SU-DHL-6 (cell line): ENCODE measurements around the gene OAS3.
"Not testable (repeated sequence)": the region's sequence is repeated elsewhere in the genome, so short reads cannot be mapped to it uniquely, and the experiment has no call there.

Experiments used
- H2AFZ ChIP-seq: fragments of 200-600 bp; sonication (generic); 2 replicates; pipeline ENCODE4 v1.6.1; 2014; ENCODE audit warnings: low read depth, mild to moderate bottlenecking, moderate library complexity, mixed read lengths, antibody characterized with exemption, low read length; ENCODE audit not compliant: severe bottlenecking
- H3F3A ChIP-seq: fragments of 200-600 bp; shearing (Covaris generic); 2 replicates; pipeline ENCODE4 v1.6.0; 2016; ENCODE audit warnings: antibody characterized with exemption, mild to moderate bottlenecking; ENCODE audit not compliant: insufficient read depth
- H3K27ac ChIP-seq: fragments of 200-600 bp; sonication (generic); 2 replicates; pipeline ENCODE4 v1.5.1; 2016; ENCODE audit warnings: low read depth, mild to moderate bottlenecking, low read length, moderate library complexity, mixed read lengths
- H3K27me3 ChIP-seq: fragments of 200-600 bp; sonication (generic), shearing (Covaris generic); 2 replicates; pipeline ENCODE4 v1.6.0; 2014; ENCODE audit warnings: mild to moderate bottlenecking, low read length
- H3K36me3 ChIP-seq: fragments of 200-600 bp; sonication (generic); 2 replicates; pipeline ENCODE4 v1.6.1; 2014; ENCODE audit warnings: mild to moderate bottlenecking, low read length, mixed read lengths
- H3K4me2 ChIP-seq: fragments of 300-600, 200-600 bp; shearing (Covaris generic), sonication (generic); 2 replicates; pipeline ENCODE4 v1.6.0; 2014; ENCODE audit warnings: low read length, low read depth, mild to moderate bottlenecking; ENCODE audit not compliant: poor library complexity, severe bottlenecking
- H3K4me3 ChIP-seq: fragments of 200-600 bp; sonication (generic); 2 replicates; pipeline ENCODE4 v1.5.1; 2014; ENCODE audit warnings: antibody characterized with exemption, low read length, mild to moderate bottlenecking, mixed read lengths; ENCODE audit not compliant: insufficient read depth, poor library complexity, severe bottlenecking
- H3K79me2 ChIP-seq: fragments of 200-600 bp; sonication (generic); 2 replicates; pipeline ENCODE4 v1.6.1; 2014; ENCODE audit warnings: mild to moderate bottlenecking, low read length, moderate library complexity; ENCODE audit not compliant: insufficient read depth
- H3K9ac ChIP-seq: fragments of 200-600 bp; sonication (generic); 2 replicates; pipeline ENCODE4 v1.7.0; 2014; ENCODE audit warnings: mild to moderate bottlenecking, low read length
- H3K9me2 ChIP-seq: fragments of 200-600 bp; sonication (generic); replicated peaks from 2 replicates; pipeline ENCODE4 v1.6.1; 2014; ENCODE audit warnings: low read length; ENCODE audit not compliant: insufficient read depth
- H3K9me3 ChIP-seq: fragments of 200-600 bp; sonication (generic); 2 replicates; pipeline ENCODE4 v1.6.1; 2014; ENCODE audit warnings: low read length, mixed read lengths; ENCODE audit not compliant: insufficient read depth
- H4K20me1 ChIP-seq: fragments of 200-600 bp; sonication (generic); 2 replicates; pipeline ENCODE4 v1.6.1; 2014; ENCODE audit warnings: low read depth, mild to moderate bottlenecking, antibody characterized with exemption, low read length, moderate library complexity, mixed read lengths
- EZH2phosphoT487 ChIP-seq: fragments of 200-600 bp; sonication (generic), shearing (Covaris generic); conservative IDR thresholded peaks from 2 replicates; pipeline ENCODE4 v1.6.1; 2018; ENCODE audit warnings: mild to moderate bottlenecking, antibody characterized with exemption, low read length, moderate library complexity, mixed read lengths
- TF ChIP-seq, protein P1 (sequence below): fragments of 200-600 bp; sonication (generic); IDR thresholded peaks from one replicate; pipeline ENCODE4 v1.5.1; 2017; ENCODE audit warnings: antibody characterized with exemption, mild to moderate bottlenecking, low read length, moderate library complexity; ENCODE audit not compliant: insufficient read depth, poor library complexity, severe bottlenecking

OAS3 gene

DNA sequence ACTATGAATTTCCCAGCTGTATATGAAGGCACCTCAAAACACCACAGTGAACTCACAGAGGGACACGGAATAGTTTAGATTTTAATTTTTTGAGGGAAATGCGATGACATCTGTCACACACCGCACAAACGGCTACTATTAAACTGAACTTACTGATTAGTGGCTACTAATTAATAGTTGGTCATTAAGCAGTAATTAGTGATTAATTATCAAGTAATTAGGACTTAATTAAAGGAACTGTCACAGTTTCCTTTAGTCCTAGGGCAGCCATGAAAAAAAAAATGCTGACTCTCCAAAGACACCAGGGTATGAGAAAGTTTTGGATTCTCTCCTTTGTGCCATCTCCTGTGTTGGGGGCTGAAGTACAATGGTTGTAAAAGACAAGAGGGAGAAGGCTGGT, 28.6 kb upstream of the OAS3 start:
- Histone ChIP-seq H4K20me1 (no peaks in the 10 kb centered on the region), H3K79me2 (peaks cover 7% of the 10 kb centered on the region; the same call in 1 of the 2 replicates), H3K9me3 (peaks cover 12% of the 10 kb centered on the region; the same call in 1 of the 2 replicates), H3K4me2 (no peak overlapping the region), H3K27ac (no peak overlapping the region), H3K4me3 (no peak overlapping the region), H2AFZ (no peak overlapping the region), H3K9ac (no peak overlapping the region), H3K36me3 (peaks cover 14% of the 10 kb centered on the region), H3F3A (no peaks in the 10 kb centered on the region), H3K27me3 (no peaks in the 10 kb centered on the region), H3K9me2 (no peaks in the 10 kb centered on the region)
- no peak for TF ChIP-seq EZH2phosphoT487
- TF ChIP-seq, protein P1, sequence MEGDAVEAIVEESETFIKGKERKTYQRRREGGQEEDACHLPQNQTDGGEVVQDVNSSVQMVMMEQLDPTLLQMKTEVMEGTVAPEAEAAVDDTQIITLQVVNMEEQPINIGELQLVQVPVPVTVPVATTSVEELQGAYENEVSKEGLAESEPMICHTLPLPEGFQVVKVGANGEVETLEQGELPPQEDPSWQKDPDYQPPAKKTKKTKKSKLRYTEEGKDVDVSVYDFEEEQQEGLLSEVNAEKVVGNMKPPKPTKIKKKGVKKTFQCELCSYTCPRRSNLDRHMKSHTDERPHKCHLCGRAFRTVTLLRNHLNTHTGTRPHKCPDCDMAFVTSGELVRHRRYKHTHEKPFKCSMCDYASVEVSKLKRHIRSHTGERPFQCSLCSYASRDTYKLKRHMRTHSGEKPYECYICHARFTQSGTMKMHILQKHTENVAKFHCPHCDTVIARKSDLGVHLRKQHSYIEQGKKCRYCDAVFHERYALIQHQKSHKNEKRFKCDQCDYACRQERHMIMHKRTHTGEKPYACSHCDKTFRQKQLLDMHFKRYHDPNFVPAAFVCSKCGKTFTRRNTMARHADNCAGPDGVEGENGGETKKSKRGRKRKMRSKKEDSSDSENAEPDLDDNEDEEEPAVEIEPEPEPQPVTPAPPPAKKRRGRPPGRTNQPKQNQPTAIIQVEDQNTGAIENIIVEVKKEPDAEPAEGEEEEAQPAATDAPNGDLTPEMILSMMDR, result no peak

DNA sequence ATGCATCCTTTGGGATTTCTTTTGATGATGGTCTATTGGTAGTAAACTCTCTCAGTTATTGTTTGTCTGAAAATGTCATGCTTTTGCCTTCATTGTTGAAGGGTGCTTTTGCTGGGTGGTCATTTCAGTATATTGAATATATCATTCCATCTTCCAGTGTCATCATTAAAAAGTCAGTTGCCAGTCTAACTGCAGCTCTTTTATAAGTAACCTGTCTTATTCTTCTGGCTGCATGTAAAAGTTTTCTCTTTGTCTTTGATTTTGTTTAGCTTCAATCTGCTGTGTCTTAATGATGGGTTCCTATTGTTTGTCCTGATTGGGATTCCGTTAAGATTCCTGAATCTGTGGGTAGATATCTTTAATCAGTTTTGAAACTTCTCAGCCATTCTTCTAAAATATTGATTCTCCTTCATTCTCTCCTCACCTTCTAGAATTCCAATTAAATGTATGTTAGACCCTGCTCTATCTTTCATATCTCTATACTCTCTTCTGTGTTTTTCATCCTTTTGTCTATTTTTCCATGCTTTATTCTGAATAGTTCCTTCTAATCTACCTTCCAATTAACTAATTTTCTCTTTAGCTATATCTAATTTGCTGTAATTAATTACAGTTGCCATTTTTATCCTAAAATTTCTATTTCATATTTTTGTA, 25.1 kb upstream of the OAS3 start:
- H3F3A ChIP-seq, result no peaks in the 10 kb centered on the region
- no peak overlapping the region for H3K4me2 ChIP-seq
- no peak for TF ChIP-seq EZH2phosphoT487
- TF ChIP-seq, protein P1, result no peak
- no peak overlapping the region for H2AFZ ChIP-seq
- no peak overlapping the region for H3K4me3 ChIP-seq
- no peaks in the 10 kb centered on the region for H4K20me1 ChIP-seq
- H3K9me3 ChIP-seq, result peaks cover 12% of the 10 kb centered on the region; the same call in 1 of the 2 replicates
- H3K36me3 ChIP-seq, result peaks cover 14% of the 10 kb centered on the region
- no peaks in the 10 kb centered on the region for H3K9me2 ChIP-seq
- H3K27me3 ChIP-seq, result no peaks in the 10 kb centered on the region
- no peak overlapping the region for H3K9ac ChIP-seq
- H3K27ac ChIP-seq, result no peak overlapping the region
- peaks cover under 1% of the 10 kb centered on the region; the same call in 1 of the 2 replicates for H3K79me2 ChIP-seq

DNA sequence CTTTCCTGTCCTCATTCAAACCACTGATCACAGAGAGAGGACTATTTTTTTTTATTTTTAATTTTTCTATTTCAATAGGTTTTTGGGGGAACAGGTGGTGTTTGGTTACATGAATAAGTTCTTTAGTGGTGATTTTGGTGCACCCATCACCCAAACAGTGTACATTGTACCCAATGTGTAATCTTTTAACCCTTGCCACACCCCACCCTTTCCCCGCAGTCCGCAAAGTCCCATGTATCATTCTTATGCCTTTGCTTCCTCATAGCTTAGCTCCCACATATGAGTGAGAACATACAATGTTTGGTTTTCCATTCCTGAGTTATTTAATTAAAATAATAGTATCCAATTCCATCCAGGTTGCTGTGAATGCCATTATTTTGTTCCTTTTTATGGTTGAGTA, 24.4 kb upstream of the OAS3 start:
- H3K4me3 ChIP-seq, H3K4me2 ChIP-seq, H3K9ac ChIP-seq, H2AFZ ChIP-seq, H3F3A ChIP-seq, H3K27me3 ChIP-seq, H3K27ac ChIP-seq, H3K9me2 ChIP-seq, H4K20me1 ChIP-seq, H3K79me2 ChIP-seq: not testable (repeated sequence)
- H3K9me3 ChIP-seq, result peaks cover 12% of the 10 kb centered on the region; the same call in 1 of the 2 replicates
- peaks cover 14% of the 10 kb centered on the region for H3K36me3 ChIP-seq

DNA sequence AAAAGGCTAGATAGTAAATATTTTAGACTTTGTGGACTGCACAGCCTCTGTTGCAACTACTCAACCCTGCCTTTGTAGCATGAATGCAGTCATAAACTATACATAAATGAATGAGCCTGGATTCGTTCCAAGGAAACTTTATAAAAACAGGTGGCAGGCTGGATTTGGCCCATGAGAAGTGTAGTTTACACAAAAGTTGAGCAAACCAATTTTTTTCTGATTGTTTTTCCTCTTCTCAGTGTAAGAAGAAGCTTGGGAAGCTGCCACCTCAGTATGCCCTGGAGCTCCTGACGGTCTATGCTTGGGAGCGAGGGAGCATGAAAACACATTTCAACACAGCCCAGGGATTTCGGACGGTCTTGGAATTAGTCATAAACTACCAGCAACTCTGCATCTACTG, 22.0 kb upstream of the OAS3 start:
- Histone ChIP-seq H3K79me2 (no peaks in the 10 kb centered on the region), H3K4me3 (no peak overlapping the region), H3K36me3 (peaks cover 14% of the 10 kb centered on the region), H2AFZ (no peak overlapping the region), H3K27ac (no peak overlapping the region), H3F3A (no peaks in the 10 kb centered on the region), H3K9me3 (peaks cover 12% of the 10 kb centered on the region; the same call in 1 of the 2 replicates), H3K27me3 (no peaks in the 10 kb centered on the region), H3K9me2 (no peaks in the 10 kb centered on the region), H3K9ac (no peak overlapping the region), H4K20me1 (no peaks in the 10 kb centered on the region), H3K4me2 (no peak overlapping the region)
- TF ChIP-seq, protein P1, result no peak
